SU-DHL-6 (cell line): ENCODE data around the gene NSMCE3.

Source experiments
- H2AFZ ChIP-seq: fragments of 200-600 bp; sonication (generic); 2 replicates; pipeline ENCODE4 v1.6.1; 2014; ENCODE audit warnings: low read depth, mild to moderate bottlenecking, moderate library complexity, mixed read lengths, antibody characterized with exemption, low read length; ENCODE audit not compliant: severe bottlenecking
- H3F3A ChIP-seq: fragments of 200-600 bp; shearing (Covaris generic); 2 replicates; pipeline ENCODE4 v1.6.0; 2016; ENCODE audit warnings: antibody characterized with exemption, mild to moderate bottlenecking; ENCODE audit not compliant: insufficient read depth
- H3K27ac ChIP-seq: fragments of 200-600 bp; sonication (generic); 2 replicates; pipeline ENCODE4 v1.5.1; 2016; ENCODE audit warnings: low read depth, mild to moderate bottlenecking, low read length, moderate library complexity, mixed read lengths
- H3K27me3 ChIP-seq: fragments of 200-600 bp; sonication (generic), shearing (Covaris generic); 2 replicates; pipeline ENCODE4 v1.6.0; 2014; ENCODE audit warnings: mild to moderate bottlenecking, low read length
- H3K36me3 ChIP-seq: fragments of 200-600 bp; sonication (generic); 2 replicates; pipeline ENCODE4 v1.6.1; 2014; ENCODE audit warnings: mild to moderate bottlenecking, low read length, mixed read lengths
- H3K4me2 ChIP-seq: fragments of 300-600, 200-600 bp; shearing (Covaris generic), sonication (generic); 2 replicates; pipeline ENCODE4 v1.6.0; 2014; ENCODE audit warnings: low read length, low read depth, mild to moderate bottlenecking; ENCODE audit not compliant: poor library complexity, severe bottlenecking
- H3K4me3 ChIP-seq: fragments of 200-600 bp; sonication (generic); 2 replicates; pipeline ENCODE4 v1.5.1; 2014; ENCODE audit warnings: antibody characterized with exemption, low read length, mild to moderate bottlenecking, mixed read lengths; ENCODE audit not compliant: insufficient read depth, poor library complexity, severe bottlenecking
- H3K79me2 ChIP-seq: fragments of 200-600 bp; sonication (generic); 2 replicates; pipeline ENCODE4 v1.6.1; 2014; ENCODE audit warnings: mild to moderate bottlenecking, low read length, moderate library complexity; ENCODE audit not compliant: insufficient read depth
- H3K9ac ChIP-seq: fragments of 200-600 bp; sonication (generic); 2 replicates; pipeline ENCODE4 v1.7.0; 2014; ENCODE audit warnings: mild to moderate bottlenecking, low read length
- H3K9me2 ChIP-seq: fragments of 200-600 bp; sonication (generic); replicated peaks from 2 replicates; pipeline ENCODE4 v1.6.1; 2014; ENCODE audit warnings: low read length; ENCODE audit not compliant: insufficient read depth
- H3K9me3 ChIP-seq: fragments of 200-600 bp; sonication (generic); 2 replicates; pipeline ENCODE4 v1.6.1; 2014; ENCODE audit warnings: low read length, mixed read lengths; ENCODE audit not compliant: insufficient read depth
- H4K20me1 ChIP-seq: fragments of 200-600 bp; sonication (generic); 2 replicates; pipeline ENCODE4 v1.6.1; 2014; ENCODE audit warnings: low read depth, mild to moderate bottlenecking, antibody characterized with exemption, low read length, moderate library complexity, mixed read lengths
- CTCF ChIP-seq: fragments of 200-600 bp; sonication (generic); IDR thresholded peaks from one replicate; pipeline ENCODE4 v1.5.1; 2017; ENCODE audit warnings: antibody characterized with exemption, mild to moderate bottlenecking, low read length, moderate library complexity; ENCODE audit not compliant: insufficient read depth, poor library complexity, severe bottlenecking
- EZH2phosphoT487 ChIP-seq: fragments of 200-600 bp; sonication (generic), shearing (Covaris generic); conservative IDR thresholded peaks from 2 replicates; pipeline ENCODE4 v1.6.1; 2018; ENCODE audit warnings: mild to moderate bottlenecking, antibody characterized with exemption, low read length, moderate library complexity, mixed read lengths

NSMCE3 gene

GRCh38 chr15:29252234-29252633 is 17.4 kb downstream of the NSMCE3 start:
- TF ChIP-seq EZH2phosphoT487: no peak
- no peak for TF ChIP-seq CTCF
- H3K9me3 ChIP-seq: no peaks in the 10 kb centered on the region
- H4K20me1 ChIP-seq: no peaks in the 10 kb centered on the region
- H3K4me3 ChIP-seq: no peak overlapping the region
- H3K27me3 ChIP-seq: no peaks in the 10 kb centered on the region
- H3K36me3 ChIP-seq: no peaks in the 10 kb centered on the region
- no peak overlapping the region for H3K4me2 ChIP-seq
- H3F3A ChIP-seq: no peaks in the 10 kb centered on the region
- H3K27ac ChIP-seq: no peak overlapping the region
- H3K9ac ChIP-seq: no peak overlapping the region
- no peaks in the 10 kb centered on the region for H3K79me2 ChIP-seq
- no peaks in the 10 kb centered on the region for H3K9me2 ChIP-seq
- no peak overlapping the region for H2AFZ ChIP-seq

GRCh38 chr15:29244544-29244943 is 25.1 kb downstream of the NSMCE3 start:
- no peaks in the 10 kb centered on the region for H3F3A ChIP-seq
- no peaks in the 10 kb centered on the region for H3K9me3 ChIP-seq
- no peak overlapping the region for H3K4me3 ChIP-seq
- no peak overlapping the region for H3K9ac ChIP-seq
- H3K27ac ChIP-seq: no peak overlapping the region
- no peaks in the 10 kb centered on the region for H3K36me3 ChIP-seq
- no peaks in the 10 kb centered on the region for H3K27me3 ChIP-seq
- no peak overlapping the region for H3K4me2 ChIP-seq
- TF ChIP-seq EZH2phosphoT487 (no peak), CTCF (no peak)
- H4K20me1 ChIP-seq: no peaks in the 10 kb centered on the region
- H3K9me2 ChIP-seq: no peaks in the 10 kb centered on the region
- no peak overlapping the region for H2AFZ ChIP-seq
- H3K79me2 ChIP-seq: no peaks in the 10 kb centered on the region

GRCh38 chr15:29244123-29244522 is 25.5 kb downstream of the NSMCE3 start:
- Histone ChIP-seq H3F3A (no peaks in the 10 kb centered on the region), H3K9me2 (no peaks in the 10 kb centered on the region), H3K4me3 (no peak overlapping the region), H4K20me1 (no peaks in the 10 kb centered on the region), H3K79me2 (no peaks in the 10 kb centered on the region), H3K4me2 (no peak overlapping the region), H2AFZ (no peak overlapping the region), H3K9me3 (no peaks in the 10 kb centered on the region), H3K27ac (no peak overlapping the region), H3K36me3 (no peaks in the 10 kb centered on the region), H3K27me3 (no peaks in the 10 kb centered on the region), H3K9ac (no peak overlapping the region)
- no peak for TF ChIP-seq CTCF
- TF ChIP-seq EZH2phosphoT487: no peak
